ENCODE data around the gene PUM1.

PUM1 gene

GRCh38 chr1:30911059-30911954 is 154.2 kb downstream of the PUM1 start:
- peak; percentile 87 for TF ChIP-seq CTCF (IDR thresholded peaks at IDR 0.05; ENCODE audit: low read depth, low read length)
- no peak overlapping the region for H3K4me3 ChIP-seq (ENCODE audit: low read depth, low read length)

- no peak for TF ChIP-seq CTCF (IDR thresholded peaks at IDR 0.05; ENCODE audit: low read depth, low read length)
- peak overlapping the region; percentile 49; the same call in 1 of the 2 replicates for H3K4me3 ChIP-seq (ENCODE audit: low read depth, low read length)
These were observed 156.0 kb downstream of the PUM1 start for GRCh38 chr1:30909365-30910068.

GRCh38 chr1:30908696-30909364 is 156.7 kb downstream of the PUM1 start, which contains the start of gene SDC3:
SDC3 (minus strand) TSS chr1:30908758; CDS start chr1:30908586, 172 bp downstream.
- peak within 1 kb of the TSS; percentile 83 for H3K4me3 ChIP-seq (ENCODE audit: low read depth, low read length)

GRCh38 chr1:30908316-30908695 is 157.2 kb downstream of the PUM1 start:
- TF ChIP-seq CTCF (IDR thresholded peaks at IDR 0.05; ENCODE audit: low read depth, low read length) = no peak
- H3K4me3 ChIP-seq (ENCODE audit: low read depth, low read length) = peak overlapping the region; percentile 83

More at GRCh38 chr1:30908696-30909364, 156.7 kb downstream of the PUM1 start, which contains the start of gene SDC3:
- TF ChIP-seq CTCF (IDR thresholded peaks at IDR 0.05; ENCODE audit: low read depth, low read length) = no peak

GRCh38 chr1:30907481-30908315 is 157.8 kb downstream of the PUM1 start:
- no peak for TF ChIP-seq CTCF (IDR thresholded peaks at IDR 0.05; ENCODE audit: low read depth, low read length)
- H3K4me3 ChIP-seq (ENCODE audit: low read depth, low read length) = peak overlapping the region; percentile 83

DNA sequence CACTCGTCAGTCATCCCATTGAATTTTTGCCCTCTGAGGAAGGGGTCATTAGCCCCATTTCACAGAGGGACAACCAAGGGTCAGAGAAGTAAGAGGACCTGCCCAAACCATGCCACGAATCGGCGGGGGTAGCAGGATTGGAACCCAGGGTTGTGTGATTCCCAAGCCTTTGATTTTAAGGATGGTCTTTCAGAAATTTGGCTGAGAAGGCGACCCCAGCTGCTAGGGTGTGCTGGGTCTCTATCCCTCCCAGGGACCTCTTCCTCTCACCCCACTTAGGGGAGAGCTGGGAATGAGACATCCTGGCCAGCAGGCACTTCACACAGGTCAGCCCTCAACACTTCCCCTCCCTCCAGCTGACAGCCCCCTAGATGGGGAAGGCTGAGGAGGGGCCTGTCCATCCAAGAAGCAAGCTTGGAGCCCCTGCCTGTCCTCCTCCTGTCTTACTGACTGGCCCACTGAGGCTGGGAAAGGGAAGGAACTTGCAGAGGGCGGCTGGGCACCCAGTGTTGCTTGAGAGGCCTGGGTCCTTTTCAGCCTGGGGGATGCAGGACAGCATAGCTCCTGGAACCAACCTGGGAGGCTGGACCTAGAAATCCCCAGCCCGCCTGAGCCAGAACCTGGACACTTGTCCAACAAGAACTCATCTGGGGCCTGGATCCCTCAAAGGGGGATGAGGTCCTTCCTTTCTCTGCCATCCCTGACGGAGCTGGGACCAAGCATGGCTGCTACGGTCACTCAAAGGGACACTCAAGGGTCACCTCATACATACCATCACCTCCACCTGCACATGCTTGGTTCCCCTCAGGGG is 158.7 kb downstream of the PUM1 start:
- TF ChIP-seq CTCF (IDR thresholded peaks at IDR 0.05; ENCODE audit: low read depth, low read length) = no peak
- peak overlapping the region; percentile 83 for H3K4me3 ChIP-seq (ENCODE audit: low read depth, low read length)

Data from WI38 (cell line).